Right cardiac atrium (tissue), 5 donors: ENCODE data around the gene STK32C. TPM values are rescaled to one million over a fixed set of nuclear protein-coding genes. Genes with fewer than 3 reads are reported as not detected.
"Not testable (repeated sequence)": the region's sequence is repeated elsewhere in the genome, so short reads cannot be mapped to it uniquely, and the experiment has no call there.

ENCODE experiments used
- ATAC-seq, 2 donors: fragments of 200-7000 bp; cut with Tn5 transposase; one replicate each; pipeline versions ENCODE4 v1.8.0 to v1.9.1; 2020; ENCODE audit warnings: moderate library complexity in 2 of 2, mild to moderate bottlenecking in 1 of 2
- DNase-seq, 3 donors: peaks; one replicate each; pipeline ENCODE4 v3.0.0-alpha.2; 2020
- H3K27ac ChIP-seq: one replicate; pipeline ENCODE4 v1.5.1; 2013; ENCODE audit warnings: mild to moderate bottlenecking, low read length, control low read depth, moderate library complexity
- H3K27me3 ChIP-seq: one replicate; pipeline ENCODE4 v1.6.1; 2013; ENCODE audit not compliant: control insufficient read depth, insufficient read depth
- H3K4me1 ChIP-seq: one replicate; pipeline ENCODE4 v1.6.1; 2013; ENCODE audit warnings: low read length; ENCODE audit not compliant: control insufficient read depth, insufficient read depth
- H3K4me3 ChIP-seq: one replicate; pipeline ENCODE4 v1.5.1; 2013; ENCODE audit warnings: low read length, control low read depth
- H3K9me3 ChIP-seq: one replicate; pipeline ENCODE4 v1.6.1; 2013; ENCODE audit warnings: low read length; ENCODE audit not compliant: control insufficient read depth
- WGBS: extraction: QIAGEN DNeasy Blood & Tissue Kit; methylation state at CpG from one replicate; pipeline ENCODE4 v1.1.7; 2013; 5-methylcytosine and 5-hydroxymethylcytosine counted together
- intact Hi-C, 4 donors: fragments of 100-400 bp; cut with DNase I; formaldehyde crosslinking; loops; one replicate each; pipeline versions ENCODE4 v1.11.0 to v1.14.0; 2022 to 2023
- long read RNA-seq, 4 donors: library from polyadenylated mRNA; unstranded; transcript quantifications; one replicate each; pipeline ENCODE4 v2.0.0, GENCODE V29; 2020 to 2021
- polyA plus RNA-seq: library from polyadenylated mRNA; stranded (reverse); fragments of 200-250 nt; gene quantifications from one replicate; pipeline ENCODE4 v1.2.3, GENCODE V29; 2013
- total RNA-seq, 4 donors: library from RNA; stranded (reverse); fragmentation: NEBNext Ultra II Directional; extraction: Animal tissue kit (Norgen Biotek cat#: 25700); gene quantifications; one replicate each; pipeline ENCODE4 v1.2.1, GENCODE V29; 2021
- donor health status: healthy with polysubstance abuse.
- donor health status: DM: no; HTN: yes; CAD: no.
- donor health status: DM: no; HTN: no; CAD: no.
- donor health status: DM: no; HTN: yes; CAD: no; lungs with severe emphysema.
- donor health status: DM: yes; HTN: yes; CAD: no.

STK32C gene
- 1 to 10 TPM; 5.7 to 7.3 (median 6.7) TPM for total RNA-seq
- 6.9 TPM for polyA plus RNA-seq
- long read RNA-seq, donor 1, partial matches to known transcripts = 0 of 9 reads
- long read RNA-seq, donor 1, other reads (novel, unspliced or antisense) = 6 of 9 reads
- long read RNA-seq, donor 2, partial matches to known transcripts = 0 of 4 reads
- long read RNA-seq, donor 2, other reads (novel, unspliced or antisense) = 2 of 4 reads
- long read RNA-seq, donor 3, partial matches to known transcripts = 1 of 15 reads
- long read RNA-seq, donor 3, other reads (novel, unspliced or antisense) = 13 of 15 reads
- long read RNA-seq, donor 4, partial matches to known transcripts = 0 of 5 reads
- long read RNA-seq, donor 4, other reads (novel, unspliced or antisense) = 2 of 5 reads

GRCh38 chr10:132307823-132308586 lies at the start of gene STK32C:
STK32C (minus strand) TSS chr10:132307950; CDS start chr10:132307833, 117 bp downstream.
- Histone ChIP-seq H3K4me3 (peak within 1 kb of the TSS; percentile 88), H3K9me3 (no peaks in the 10 kb centered on the region), H3K27me3 (no peaks in the 10 kb centered on the region), H3K4me1 (no peaks in the 10 kb centered on the region), H3K27ac (peak within 1 kb of the TSS; percentile 32)
- under 1% methylated on average over 84 of the region's 84 CpGs for WGBS
- ATAC-seq = peak; percentile 97
- peak; percentile 93 to 97 (median 97) for DNase-seq
- intact Hi-C loops = loop anchor here in 1 of 4 donors (5.0 kb wide), 1 partner anchor 39 kb away; no protein-coding TSS in a partner anchor

- no peak overlapping the region for H3K4me3 ChIP-seq
- WGBS = 92% methylated on average over 12 of the region's 12 CpGs
- no peak overlapping the region for H3K27ac ChIP-seq
- ATAC-seq (no peak), DNase-seq (no peak)
- H3K9me3 ChIP-seq = no peaks in the 10 kb centered on the region
- no peaks in the 10 kb centered on the region for H3K4me1 ChIP-seq
- no peaks in the 10 kb centered on the region for H3K27me3 ChIP-seq
- intact Hi-C loops = no loop called here
These were observed 49.0 kb upstream of the STK32C start for GRCh38 chr10:132356621-132357195.

GRCh38 chr10:132355754-132356153 lies 48.0 kb upstream of the STK32C start:
- H3K4me3 ChIP-seq = no peak overlapping the region
- no peaks in the 10 kb centered on the region for H3K9me3 ChIP-seq
- no peak for ATAC-seq
- WGBS = 87% methylated on average over 13 of the region's 13 CpGs
- no peak overlapping the region for H3K27ac ChIP-seq
- intact Hi-C loops = loop anchor here in 2 of 4 donors (2.0 kb wide), 1 partner anchor 133 kb away; no protein-coding TSS in a partner anchor
- H3K4me1 ChIP-seq = no peaks in the 10 kb centered on the region
- H3K27me3 ChIP-seq = no peaks in the 10 kb centered on the region
- no peak for DNase-seq

- Histone ChIP-seq H3K4me1 (no peaks in the 10 kb centered on the region), H3K27ac (no peak overlapping the region), H3K27me3 (no peaks in the 10 kb centered on the region), H3K4me3 (no peak overlapping the region), H3K9me3 (no peaks in the 10 kb centered on the region)
- ATAC-seq (no peak), DNase-seq (peak in 1 of 3 donors; percentile 7)
- WGBS = 93% methylated on average over 17 of the region's 17 CpGs
- intact Hi-C loops = loop anchor here in 2 of 4 donors (2.0 kb wide), 1 partner anchor 132 kb away; no protein-coding TSS in a partner anchor
These were observed 47.5 kb upstream of the STK32C start for GRCh38 chr10:132355297-132355696.

GRCh38 chr10:132354356-132355094 lies 46.8 kb upstream of the STK32C start:
- H3K27me3 ChIP-seq = no peaks in the 10 kb centered on the region
- peak in 1 of 3 donors; percentile 12 for DNase-seq
- H3K27ac ChIP-seq = no peak overlapping the region
- H3K4me3 ChIP-seq = no peak overlapping the region
- H3K4me1 ChIP-seq = no peaks in the 10 kb centered on the region
- ATAC-seq = peak; percentile 12 to 23
- 93% methylated on average over 32 of the region's 32 CpGs for WGBS
- no peaks in the 10 kb centered on the region for H3K9me3 ChIP-seq
- intact Hi-C loops = loop anchor here in 3 of 4 donors (2.0 to 5.0 kb wide), 2 partner anchors 132 kb away; no protein-coding TSS in a partner anchor

- peak in 1 of 2 donors; percentile 18 for ATAC-seq
- Histone ChIP-seq H3K27me3 (no peaks in the 10 kb centered on the region), H3K9me3 (no peaks in the 10 kb centered on the region), H3K4me1 (no peaks in the 10 kb centered on the region), H3K4me3 (no peak overlapping the region), H3K27ac (no peak overlapping the region)
- intact Hi-C loops = loop anchor here in 3 of 4 donors (2.0 to 5.0 kb wide), 2 partner anchors 131 kb away; no protein-coding TSS in a partner anchor
- 88% methylated on average over 20 of the region's 20 CpGs for WGBS
- peak in 1 of 3 donors; percentile 58 for DNase-seq
These were observed 46.0 kb upstream of the STK32C start for GRCh38 chr10:132353456-132354355.

- H3K4me1 ChIP-seq, H3K9me3 ChIP-seq, H3K27me3 ChIP-seq, H3K27ac ChIP-seq, H3K4me3 ChIP-seq: not testable (repeated sequence)
- 55% methylated on average over 33 of the region's 44 CpGs for WGBS
- DNase-seq = peak; percentile 75 to 91 (median 89)
- intact Hi-C loops = loop anchor here in 1 of 4 donors (5.0 kb wide), 1 partner anchor 130 kb away; no protein-coding TSS in a partner anchor
- peak; percentile 52 to 73 for ATAC-seq
These were observed 44.9 kb upstream of the STK32C start for GRCh38 chr10:132352462-132353308.

GRCh38 chr10:132351611-132352010 lies 43.9 kb upstream of the STK32C start:
- Histone ChIP-seq H3K4me1 (no peaks in the 10 kb centered on the region), H3K9me3 (no peaks in the 10 kb centered on the region), H3K4me3 (no peak overlapping the region), H3K27me3 (no peaks in the 10 kb centered on the region), H3K27ac (no peak overlapping the region)
- ATAC-seq = no peak
- intact Hi-C loops = loop anchor here in 2 of 4 donors (2.0 to 5.0 kb wide), 2 partner anchors 127 to 129 kb away; no protein-coding TSS in a partner anchor
- WGBS = 91% methylated on average over 25 of the region's 25 CpGs
- no peak for DNase-seq

GRCh38 chr10:132350946-132351345 lies 43.2 kb upstream of the STK32C start:
- DNase-seq = peak in 2 of 3 donors; percentile 11 to 52
- Histone ChIP-seq H3K27ac (no peak overlapping the region), H3K9me3 (no peaks in the 10 kb centered on the region), H3K27me3 (no peaks in the 10 kb centered on the region), H3K4me3 (no peak overlapping the region), H3K4me1 (no peaks in the 10 kb centered on the region)
- ATAC-seq = no peak
- WGBS = 92% methylated on average over 17 of the region's 17 CpGs
- intact Hi-C loops = loop anchor here in 2 of 4 donors (2.0 to 5.0 kb wide), 2 partner anchors 126 to 129 kb away; no protein-coding TSS in a partner anchor
